ENCODE data around the gene ZFAND6.

ZFAND6 gene

GRCh38 chr15:80185152-80185551 lies 125.7 kb downstream of the ZFAND6 start:
- Histone ChIP-seq H3K9me3 (ENCODE audit: low read length) (no peaks in the 10 kb centered on the region), H2AFZ (ENCODE audit: low read depth, low read length) (no peak overlapping the region), H3K27me3 (ENCODE audit: insufficient read depth, low read length) (no peaks in the 10 kb centered on the region), H3K36me3 (ENCODE audit: insufficient read depth, low read length) (peaks cover 4% of the 10 kb centered on the region), H3K4me1 (ENCODE audit: insufficient read depth, low read length) (peaks cover 9% of the 10 kb centered on the region), H3K4me3 (ENCODE audit: low read length) (no peak overlapping the region)

GRCh38 chr15:80186066-80186465 lies 126.6 kb downstream of the ZFAND6 start:
- Histone ChIP-seq H3K27me3 (ENCODE audit: insufficient read depth, low read length) (no peaks in the 10 kb centered on the region), H3K36me3 (ENCODE audit: insufficient read depth, low read length) (peaks cover 4% of the 10 kb centered on the region), H3K9me3 (ENCODE audit: low read length) (no peaks in the 10 kb centered on the region), H3K4me3 (ENCODE audit: low read length) (no peak overlapping the region), H3K4me1 (ENCODE audit: insufficient read depth, low read length) (peaks cover 9% of the 10 kb centered on the region), H2AFZ (ENCODE audit: low read depth, low read length) (no peak overlapping the region)

- H3K36me3 ChIP-seq (ENCODE audit: insufficient read depth, low read length): peaks cover 4% of the 10 kb centered on the region
- H3K9me3 ChIP-seq (ENCODE audit: low read length): no peaks in the 10 kb centered on the region
- H3K4me1 ChIP-seq (ENCODE audit: insufficient read depth, low read length): peaks cover 9% of the 10 kb centered on the region
- H3K27me3 ChIP-seq (ENCODE audit: insufficient read depth, low read length): no peaks in the 10 kb centered on the region
- no peak overlapping the region for H2AFZ ChIP-seq (ENCODE audit: low read depth, low read length)
- no peak overlapping the region for H3K4me3 ChIP-seq (ENCODE audit: low read length)
Observed at GRCh38 chr15:80186597-80186996, 127.1 kb downstream of the ZFAND6 start.
